Stimulated activated CD8-positive, alpha-beta memory T cell treated with anti-CD3 and anti-CD28 coated beads, Interleukin-2, amount 100 ng/mL, for 48 hours (primary cell): Measurements from ENCODE around the gene BICD1.
A peak's percentile ranks its signal among the peaks of the same experiment; 100 is the strongest.

ENCODE experiments used
- DNase-seq, 2 donors: peaks; one replicate each; pipeline ENCODE4 v3.0.0-alpha.2; 2020; ENCODE audit warnings: low read depth in 2 of 2

The BICD1 gene

GRCh38 chr12:32102234-32102633, 4.4 kb upstream of the BICD1 start:
- DNase-seq: no peak

DNA sequence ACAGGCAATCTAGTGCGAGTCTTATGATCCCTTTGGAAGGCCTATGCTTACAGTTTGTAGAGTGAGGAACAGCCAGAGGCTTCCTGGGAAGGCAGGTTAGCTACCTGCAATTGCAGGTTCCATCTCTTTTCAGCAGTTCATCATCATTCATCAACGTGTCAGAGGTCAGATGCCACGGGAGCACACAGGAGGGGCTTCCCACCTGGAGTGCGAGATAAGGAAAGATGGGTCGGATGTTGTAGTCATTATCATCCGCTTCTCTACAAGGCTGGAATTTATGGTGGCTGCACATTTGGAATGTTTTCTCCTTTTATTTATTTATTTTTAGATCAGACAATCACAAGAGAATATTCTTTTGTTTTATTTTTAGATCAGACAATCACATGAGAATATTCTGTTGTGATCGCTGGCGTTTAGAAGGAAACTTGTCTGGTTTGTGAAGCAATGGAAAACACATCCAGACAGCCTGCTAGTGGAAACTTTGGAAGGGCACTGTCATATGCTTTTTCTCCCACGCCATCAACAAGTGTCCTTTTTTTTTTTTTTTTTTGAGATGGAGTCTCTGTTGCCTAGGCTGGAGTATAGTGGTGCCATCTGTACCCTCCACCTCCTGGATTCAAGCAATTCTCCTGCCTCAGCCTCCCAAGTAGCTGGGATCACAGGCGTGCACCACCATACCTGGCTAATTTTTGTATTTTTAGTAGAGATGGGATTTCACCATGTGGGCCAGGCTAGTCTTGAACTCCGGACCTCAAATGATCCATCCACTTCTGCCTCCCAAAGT, 1.9 kb upstream of the BICD1 start:
- no peak for DNase-seq

- no peak for DNase-seq
Observed at GRCh38 chr12:32105986-32106516, 596 bp upstream of the BICD1 start.

GRCh38 chr12:32107359-32108267, 966 bp downstream of the BICD1 start:
- DNase-seq: peak in 1 of 2 donors; percentile 15

DNA sequence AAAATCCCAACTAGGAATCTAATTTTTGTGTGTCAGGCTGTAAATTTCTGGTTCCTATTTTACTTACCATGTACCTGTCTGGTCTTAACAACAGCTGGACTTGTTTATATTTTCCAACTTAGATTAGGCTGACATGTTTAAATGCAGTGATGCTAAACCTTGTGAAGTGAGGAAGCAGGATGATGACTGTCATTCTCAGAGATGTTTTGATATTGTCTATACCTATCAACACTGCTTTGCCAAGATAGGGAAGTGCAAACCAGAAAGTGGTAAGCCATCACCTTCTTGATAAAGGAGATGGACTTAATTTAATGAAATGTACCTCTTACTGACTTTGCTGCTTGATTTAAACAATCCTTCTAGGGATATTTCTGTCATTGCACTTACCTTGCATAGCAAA, 2.1 kb downstream of the BICD1 start:
- no peak for DNase-seq

DNA sequence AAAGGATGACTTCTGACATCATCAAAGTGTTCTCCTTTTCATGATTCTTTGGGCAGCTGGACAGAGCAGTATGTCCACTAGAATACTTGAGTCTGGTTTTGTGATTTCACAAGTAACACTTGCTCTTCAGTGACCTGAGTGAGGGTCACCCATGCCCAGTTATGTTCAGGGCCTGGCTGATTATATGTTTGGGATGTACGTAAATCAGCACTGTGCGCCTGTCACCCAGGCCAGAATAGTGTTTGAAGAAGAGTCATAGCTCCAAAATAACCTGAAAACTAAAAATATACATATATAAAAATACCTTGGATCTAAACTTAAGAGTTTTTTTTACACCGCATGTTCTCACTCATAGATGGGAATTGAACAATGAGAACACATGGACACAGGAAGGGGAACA, 3.8 kb downstream of the BICD1 start:
- DNase-seq: no peak

DNA sequence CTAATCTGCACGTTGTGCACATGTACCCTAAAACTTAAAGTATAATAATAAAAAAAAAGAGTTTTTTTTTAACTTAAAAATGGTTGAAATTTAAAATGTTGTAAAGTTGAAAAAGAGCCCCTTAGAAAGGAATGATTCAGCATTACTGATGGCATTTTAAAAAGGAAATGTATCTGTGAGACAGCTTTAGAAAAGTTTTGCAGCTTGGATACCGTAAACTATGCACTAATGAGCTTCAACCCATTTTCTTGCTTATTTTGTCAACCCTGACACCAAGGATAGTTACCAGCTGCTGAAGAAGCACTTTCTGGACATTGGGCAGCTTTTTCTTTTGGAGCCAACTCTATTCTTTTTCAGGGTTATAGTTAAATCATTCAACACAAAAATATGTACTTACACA, 4.3 kb downstream of the BICD1 start:
- DNase-seq: no peak

GRCh38 chr12:32115404-32116104, 8.9 kb downstream of the BICD1 start:
- no peak for DNase-seq

GRCh38 chr12:32116897-32117296, 10.2 kb downstream of the BICD1 start:
- DNase-seq: no peak

- no peak for DNase-seq
Observed at GRCh38 chr12:32117316-32117715, 10.7 kb downstream of the BICD1 start.

DNA sequence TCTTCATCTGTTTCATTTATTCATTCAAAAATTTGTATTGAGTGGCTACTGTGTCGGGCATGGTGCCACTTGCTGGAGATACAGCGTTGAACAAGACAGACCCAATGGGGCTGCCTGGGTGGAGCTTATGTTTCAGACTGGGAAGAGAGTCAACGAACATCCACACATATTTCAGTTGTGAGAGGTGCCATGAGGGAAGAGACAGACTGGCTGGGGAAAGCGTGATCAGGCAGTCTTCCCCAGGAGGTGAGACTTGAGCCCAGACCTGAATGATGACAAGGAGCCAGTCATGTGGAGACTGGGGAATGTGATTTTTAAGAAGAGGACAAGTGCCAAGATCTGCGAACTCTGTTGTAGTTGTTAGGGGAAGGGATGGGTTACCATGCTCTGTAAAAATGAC, 12.2 kb downstream of the BICD1 start:
- DNase-seq: no peak

DNA sequence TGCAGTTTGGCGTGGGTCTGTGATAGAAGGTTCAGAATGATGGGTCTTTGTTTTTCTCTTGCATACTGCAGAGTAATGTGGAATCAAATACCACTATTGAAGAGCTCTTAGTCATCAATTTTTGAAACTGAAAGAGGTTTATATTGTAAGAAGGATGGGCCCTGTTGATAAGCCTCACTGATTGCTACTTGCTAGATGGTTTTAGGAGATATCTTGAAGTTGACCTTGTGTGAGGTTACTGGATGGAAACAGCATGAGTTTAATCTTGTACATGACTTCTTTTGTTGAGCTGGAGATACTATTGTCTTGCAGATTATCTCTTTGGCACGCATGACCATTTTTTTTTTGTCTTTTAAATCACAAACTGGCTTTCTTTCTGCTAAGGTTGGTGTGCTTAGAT, 13.8 kb downstream of the BICD1 start:
- DNase-seq: no peak

DNA sequence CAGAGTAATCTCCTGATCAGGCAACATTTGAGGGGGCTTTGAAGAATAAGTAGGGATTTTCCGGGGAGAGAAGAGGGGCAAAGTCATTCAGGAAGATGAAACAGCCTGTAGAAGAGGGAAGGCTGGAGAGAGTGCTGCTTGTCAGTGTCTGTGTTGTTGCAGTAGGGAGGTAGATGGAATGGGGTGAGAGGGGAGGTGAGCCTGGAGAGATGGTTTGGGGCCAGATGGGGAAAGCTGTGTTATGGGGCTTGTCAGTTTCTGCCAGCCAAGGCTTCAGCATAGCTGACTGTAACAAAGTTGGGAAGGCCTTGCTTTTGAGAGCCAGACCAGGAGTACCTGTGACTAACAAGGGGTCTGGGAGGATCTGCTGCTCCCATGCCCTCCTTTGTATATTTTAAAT, 18.0 kb downstream of the BICD1 start:
- DNase-seq: no peak

GRCh38 chr12:32125455-32126084, 18.9 kb downstream of the BICD1 start:
- no peak for DNase-seq

DNA sequence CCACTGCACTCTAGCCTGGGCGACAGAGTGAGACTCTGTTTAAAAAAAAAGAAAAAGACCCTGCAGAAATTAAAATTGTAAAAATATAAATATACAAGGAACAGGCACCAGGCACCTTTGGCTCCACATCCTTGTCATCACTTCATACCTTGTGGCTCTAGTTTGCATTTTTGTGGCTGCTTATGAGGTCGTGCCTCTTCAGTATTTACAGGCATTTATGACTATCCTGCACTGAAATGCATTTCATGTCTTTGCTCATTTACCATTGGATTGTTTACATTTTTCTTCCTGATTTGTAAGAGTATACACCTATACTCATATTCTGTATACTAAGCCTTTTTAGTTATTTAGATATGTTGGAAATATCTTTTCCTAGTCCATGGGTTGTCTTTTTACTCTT, 20.1 kb downstream of the BICD1 start:
- DNase-seq: no peak

GRCh38 chr12:32131666-32132065, 25.0 kb downstream of the BICD1 start:
- no peak for DNase-seq

- DNase-seq: peak; percentile 46
Observed at GRCh38 chr12:32134101-32134888, 27.6 kb downstream of the BICD1 start.

DNA sequence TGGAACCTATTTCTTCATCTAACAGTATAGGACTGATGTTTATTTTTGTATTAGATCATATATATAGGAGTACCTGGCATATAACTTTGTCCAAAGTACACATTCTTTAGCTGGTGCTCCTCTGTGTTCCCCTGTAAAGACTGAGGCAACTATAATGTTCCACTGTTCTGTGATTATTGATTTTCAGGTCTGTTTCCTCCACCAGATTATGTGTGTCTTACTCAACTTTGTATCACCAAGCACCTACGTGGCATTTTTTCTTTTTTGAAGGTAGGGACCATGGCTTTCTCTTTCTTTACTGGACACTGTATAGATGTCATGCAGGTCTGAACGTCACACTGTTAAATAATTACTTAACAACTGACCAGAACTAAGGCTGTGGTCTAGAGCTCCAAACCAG, 29.3 kb downstream of the BICD1 start:
- no peak for DNase-seq

GRCh38 chr12:32136404-32136803, 29.8 kb downstream of the BICD1 start:
- DNase-seq: no peak

DNA sequence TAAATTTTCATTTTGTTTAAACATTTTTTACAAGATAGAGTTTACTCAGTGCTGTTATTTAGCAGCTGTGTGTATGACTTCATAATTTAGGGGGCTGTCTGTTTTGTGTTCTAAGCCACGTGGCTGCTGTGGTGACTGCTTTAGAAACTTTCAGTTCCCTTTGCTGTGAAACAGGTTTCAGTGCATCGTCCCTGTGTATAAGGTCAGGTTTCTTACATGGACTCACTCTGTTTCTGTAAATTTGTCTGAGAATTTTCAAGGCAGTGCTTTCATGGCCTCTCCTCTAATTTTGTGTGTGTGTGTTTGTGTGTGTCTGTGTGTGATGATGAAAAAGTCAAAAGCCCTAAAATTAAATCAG, 32.4 kb downstream of the BICD1 start:
- no peak for DNase-seq

DNA sequence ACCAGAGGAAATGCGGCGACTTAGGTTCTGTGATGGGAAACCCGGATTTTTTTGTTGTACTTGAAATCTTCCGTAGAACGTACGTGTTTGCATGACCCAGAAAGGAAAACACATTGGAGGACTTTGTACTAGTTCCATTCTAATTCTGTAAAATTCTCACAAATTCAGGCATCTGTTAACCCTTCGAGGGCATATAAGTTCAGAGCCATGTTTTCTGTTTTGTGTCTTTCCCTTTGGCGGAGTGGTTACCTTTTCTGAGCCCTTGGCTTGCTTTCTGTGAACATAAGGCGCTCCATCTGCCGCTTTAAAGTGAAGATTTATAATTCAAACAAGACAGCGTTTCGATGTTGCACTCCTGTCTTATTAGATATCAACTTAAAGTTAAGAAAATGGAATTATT, 34.2 kb downstream of the BICD1 start:
- DNase-seq: no peak
